H9 (cell line): Measurements from ENCODE around the gene SLX1B. TPM values are rescaled to one million over a fixed set of nuclear protein-coding genes. Genes with fewer than 3 reads are reported as not detected.
"Not testable (repeated sequence)": the region's sequence is repeated elsewhere in the genome, so short reads cannot be mapped to it uniquely, and the experiment has no call there.

Experiments used
- DNase-seq: peaks from one replicate; pipeline ENCODE4 v3.0.0-alpha.2; 2017
- H2AFZ ChIP-seq: one replicate; pipeline ENCODE4 v1.6.1; 2013; ENCODE audit warnings: mild to moderate bottlenecking, low read length, control low read depth, moderate library complexity
- H2AK5ac ChIP-seq: 2 replicates; pipeline ENCODE4 v1.6.1; 2013; ENCODE audit warnings: low read length, control low read depth, mixed read lengths; ENCODE audit not compliant: insufficient read length
- H2BK120ac ChIP-seq: one replicate; pipeline ENCODE4 v1.6.1; 2013; ENCODE audit warnings: low read depth, mild to moderate bottlenecking, low read length, control low read depth, inconsistent platforms; ENCODE audit not compliant: poor library complexity, severe bottlenecking
- H2BK12ac ChIP-seq: 2 replicates; pipeline ENCODE4 v1.6.1; 2013; ENCODE audit warnings: low read length, control low read depth, mixed read lengths, low read depth; ENCODE audit not compliant: insufficient read length
- H2BK15ac ChIP-seq: 2 replicates; pipeline ENCODE4 v1.6.1; 2013; ENCODE audit warnings: low read depth, low read length, control low read depth
- H2BK20ac ChIP-seq: one replicate; pipeline ENCODE4 v1.6.1; 2013; ENCODE audit warnings: low read depth, mild to moderate bottlenecking, low read length, control low read depth, inconsistent platforms; ENCODE audit not compliant: poor library complexity, severe bottlenecking
- H2BK5ac ChIP-seq: 2 replicates; pipeline ENCODE4 v1.6.1; 2013; ENCODE audit warnings: low read length, control low read depth, mixed read lengths; ENCODE audit not compliant: insufficient read length
- H3K14ac ChIP-seq: 2 replicates; pipeline ENCODE4 v1.6.1; 2013; ENCODE audit warnings: low read length, control low read depth; ENCODE audit not compliant: insufficient read depth
- H3K18ac ChIP-seq: 2 replicates; pipeline ENCODE4 v1.6.1; 2013; ENCODE audit warnings: low read depth, mild to moderate bottlenecking, mixed read lengths, low read length, control low read depth; ENCODE audit not compliant: insufficient read length
- H3K23ac ChIP-seq: 2 replicates; pipeline ENCODE4 v1.6.1; 2013; ENCODE audit warnings: low read length, control low read depth, mixed read lengths, low read depth; ENCODE audit not compliant: insufficient read length
- H3K23me2 ChIP-seq: 2 replicates; pipeline ENCODE4 v1.6.1; 2013; ENCODE audit warnings: low read depth, mild to moderate bottlenecking, mixed read lengths, low read length, control low read depth; ENCODE audit not compliant: insufficient read length, poor library complexity, severe bottlenecking
- H3K27ac ChIP-seq: 2 replicates; pipeline ENCODE4 v1.5.1; 2013; ENCODE audit warnings: low read length, control low read depth, mixed read lengths, low read depth; ENCODE audit not compliant: insufficient read length
- H3K27me3 ChIP-seq: 2 replicates; pipeline ENCODE4 v1.6.1; 2013; ENCODE audit warnings: low read length, control low read depth, inconsistent platforms; ENCODE audit not compliant: insufficient read depth
- H3K4ac ChIP-seq: 2 replicates; pipeline ENCODE4 v1.6.1; 2013; ENCODE audit warnings: low read depth, mild to moderate bottlenecking, control low read depth, inconsistent platforms, low read length, moderate library complexity
- H3K4me1 ChIP-seq: 2 replicates; pipeline ENCODE4 v1.6.1; 2013; ENCODE audit warnings: low read length, control low read depth, inconsistent platforms; ENCODE audit not compliant: insufficient read depth
- H3K4me2 ChIP-seq: 2 replicates; pipeline ENCODE4 v1.6.1; 2013; ENCODE audit warnings: low read length, control low read depth, mixed read lengths; ENCODE audit not compliant: insufficient read length, insufficient read depth
- H3K56ac ChIP-seq: 2 replicates; pipeline ENCODE4 v1.6.1; 2013; ENCODE audit warnings: low read depth, mild to moderate bottlenecking, mixed read lengths, low read length, control low read depth; ENCODE audit not compliant: insufficient read length
- H3K79me1 ChIP-seq: 2 replicates; pipeline ENCODE4 v1.6.1; 2013; ENCODE audit warnings: low read depth, mild to moderate bottlenecking, moderate library complexity, low read length, control low read depth, inconsistent platforms; ENCODE audit not compliant: insufficient read depth, poor library complexity, severe bottlenecking
- H3K79me2 ChIP-seq: 2 replicates; pipeline ENCODE4 v1.6.1; 2013; ENCODE audit warnings: low read length, control low read depth, inconsistent platforms; ENCODE audit not compliant: insufficient read depth
- H3K9ac ChIP-seq: 2 replicates; pipeline ENCODE4 v1.6.1; 2013; ENCODE audit warnings: low read length, control low read depth, mixed read lengths; ENCODE audit not compliant: insufficient read length; ENCODE audit errors: extremely low read depth
- H3K9me3 ChIP-seq: one replicate; pipeline ENCODE4 v1.6.1; 2013; ENCODE audit warnings: low read depth, low read length, inconsistent platforms; ENCODE audit not compliant: control insufficient read depth
- H3T11ph ChIP-seq: one replicate; pipeline ENCODE4 v1.6.1; 2013; ENCODE audit warnings: mild to moderate bottlenecking, low read length, control low read depth, inconsistent platforms
- H4K20me1 ChIP-seq: one replicate; pipeline ENCODE4 v1.6.1; 2013; ENCODE audit not compliant: control insufficient read depth, insufficient read length, insufficient read depth
- H4K5ac ChIP-seq: 2 replicates; pipeline ENCODE4 v1.6.1; 2013; ENCODE audit warnings: low read depth, mild to moderate bottlenecking, mixed read lengths, low read length, control low read depth; ENCODE audit not compliant: insufficient read length
- H4K8ac ChIP-seq: replicated peaks from 2 replicates; pipeline ENCODE4 v1.6.1; 2013; ENCODE audit warnings: low read length, control low read depth, mixed read lengths, low read depth; ENCODE audit not compliant: insufficient read length
- H4K91ac ChIP-seq: 2 replicates; pipeline ENCODE4 v1.6.1; 2013; ENCODE audit warnings: low read depth, mild to moderate bottlenecking, moderate library complexity, mixed read lengths, low read length, control low read depth; ENCODE audit not compliant: insufficient read length
- H3K27ac Mint-ChIP-seq, 3 experiments: 2 replicates in 2 of 3; 3 replicates in 1 of 3; pipeline ENCODE4 v1.8.0; 2020 to 2021; ENCODE audit warnings: mixed read lengths in 3 of 3, mild to moderate bottlenecking in 1 of 3, moderate library complexity in 1 of 3
- H3K27me3 Mint-ChIP-seq: 2 replicates; pipeline ENCODE4 v1.8.0; 2021; ENCODE audit warnings: low read depth, mild to moderate bottlenecking, moderate library complexity, mixed read lengths
- H3K36me3 Mint-ChIP-seq, 3 experiments: 2 replicates in 2 of 3; 3 replicates in 1 of 3; pipeline ENCODE4 v1.8.0; 2020 to 2021; ENCODE audit warnings: low read depth in 3 of 3, mixed read lengths in 3 of 3; ENCODE audit not compliant: insufficient read depth in 1 of 3
- H3K4me1 Mint-ChIP-seq, 2 experiments: 2 replicates each; pipeline ENCODE4 v1.8.0; 2020; ENCODE audit warnings: mixed read lengths in 2 of 2
- H3K4me3 Mint-ChIP-seq, 2 experiments: 2 replicates in 1 of 2; 3 replicates in 1 of 2; pipeline ENCODE4 v1.8.0; 2020 to 2021; ENCODE audit warnings: mild to moderate bottlenecking in 2 of 2, mixed read lengths in 2 of 2, moderate library complexity in 1 of 2
- H3K9me3 Mint-ChIP-seq, 2 experiments: 2 replicates in 1 of 2; 3 replicates in 1 of 2; pipeline ENCODE4 v1.8.0; 2020; ENCODE audit warnings: mild to moderate bottlenecking in 2 of 2, mixed read lengths in 2 of 2, moderate library complexity in 1 of 2
- WGBS: extraction: QIAGEN DNeasy Blood & Tissue Kit; methylation state at CpG from one replicate; pipeline ENCODE4 v1.1.7; 2013; ENCODE audit warnings: missing lambda C conversion rate, low lambda C conversion rate, mixed read lengths; ENCODE audit not compliant: insufficient read length; ENCODE audit errors: extremely low coverage; 5-methylcytosine and 5-hydroxymethylcytosine counted together
- total RNA-seq: library from RNA; stranded (reverse); gene quantifications from 2 replicates; pipeline ENCODE4 v1.2.1, GENCODE V29; 2021

The SLX1B gene
- total RNA-seq, 1 experiment from 2014 or later = 78.1 TPM

DNA sequence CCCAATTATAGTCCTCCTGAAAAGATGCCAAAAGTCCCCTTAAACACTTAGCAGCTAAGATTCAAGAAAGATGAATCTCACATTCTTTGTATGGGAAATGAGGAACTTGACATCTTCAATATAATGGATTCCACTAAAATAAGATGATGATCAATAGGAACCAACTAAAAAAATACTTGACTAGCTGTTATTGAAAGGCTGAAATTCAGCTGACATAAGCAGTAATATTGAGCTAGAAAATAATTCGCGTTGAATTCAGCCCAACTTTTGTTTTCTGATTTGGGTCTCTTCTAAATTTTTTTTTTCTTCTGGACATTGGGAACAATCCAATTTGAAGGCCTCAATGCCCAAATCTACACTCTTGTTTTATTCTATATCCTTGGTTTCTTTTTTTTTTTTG is 30.7 kb upstream of the SLX1B start:
- not testable (repeated sequence) for H3K4me2 ChIP-seq, H3T11ph ChIP-seq, H3K27ac ChIP-seq, H2AK5ac ChIP-seq, H3K27me3 Mint-ChIP-seq, H3K4me3 Mint-ChIP-seq, H3K79me1 ChIP-seq, H3K9me3 Mint-ChIP-seq, H3K9me3 ChIP-seq, H3K4me1 ChIP-seq, H2AFZ ChIP-seq, H2BK20ac ChIP-seq, H3K36me3 Mint-ChIP-seq, H3K79me2 ChIP-seq, H4K5ac ChIP-seq, H4K20me1 ChIP-seq, H3K4ac ChIP-seq, H3K4me1 Mint-ChIP-seq, H3K27ac Mint-ChIP-seq, H3K56ac ChIP-seq, H3K23ac ChIP-seq, H3K14ac ChIP-seq, H2BK120ac ChIP-seq, H4K8ac ChIP-seq, H3K23me2 ChIP-seq, H3K18ac ChIP-seq, H4K91ac ChIP-seq, DNase-seq, H3K9ac ChIP-seq, H2BK15ac ChIP-seq, H2BK12ac ChIP-seq, H2BK5ac ChIP-seq, H3K27me3 ChIP-seq
- whole genome bisulfite sequencing = no CpG with 5 or more reads among the region's 2 CpGs

GRCh38 chr16:29425390-29425789 is 28.9 kb upstream of the SLX1B start:
- H3K14ac ChIP-seq, H3K9me3 Mint-ChIP-seq, H4K8ac ChIP-seq, H2BK5ac ChIP-seq, H3K27me3 Mint-ChIP-seq, H3K4me1 Mint-ChIP-seq, H3K79me2 ChIP-seq, H2BK15ac ChIP-seq, H3K18ac ChIP-seq, H4K20me1 ChIP-seq, H3K56ac ChIP-seq, H2BK12ac ChIP-seq, H3K27me3 ChIP-seq, H3K36me3 Mint-ChIP-seq, H3K9ac ChIP-seq, H3K79me1 ChIP-seq, H3K4ac ChIP-seq, H3K4me1 ChIP-seq, H4K5ac ChIP-seq, H3K23ac ChIP-seq, H2AK5ac ChIP-seq, DNase-seq, H3T11ph ChIP-seq, H2AFZ ChIP-seq, H2BK20ac ChIP-seq, H4K91ac ChIP-seq, H3K27ac ChIP-seq, H2BK120ac ChIP-seq, H3K9me3 ChIP-seq, H3K23me2 ChIP-seq, H3K4me2 ChIP-seq, H3K4me3 Mint-ChIP-seq, H3K27ac Mint-ChIP-seq: not testable (repeated sequence)
- no CpG with 5 or more reads among the region's 3 CpGs for WGBS
